Left renal cortex interstitium (tissue), 4 donors: ENCODE measurements around the gene GBF1. TPM values are rescaled to one million over a fixed set of nuclear protein-coding genes. Genes with fewer than 3 reads are reported as not detected.
"Not testable (repeated sequence)": the region's sequence is repeated elsewhere in the genome, so short reads cannot be mapped to it uniquely, and the experiment has no call there.

ENCODE experiments used
- DNase-seq, 4 donors: peaks; one replicate each; pipeline ENCODE4 v3.0.0-alpha.2; 2013; ENCODE audit warnings: low read depth in 4 of 4, low spot score in 2 of 4, missing footprints in 1 of 4
- polyA plus RNA-seq, 4 donors: library from polyadenylated mRNA; unstranded; fragments of 120-200 nt; gene quantifications; one replicate each; pipeline ENCODE4 v1.2.1, GENCODE V29; 2013; ENCODE audit not compliant: insufficient read length in 4 of 4

The GBF1 gene
- polyA plus RNA-seq, 4 donors = 39.9 to 58.8 (median 47.2) TPM

GRCh38 chr10:102231357-102232318 is 13.7 kb upstream of the GBF1 start:
- DNase-seq = no peak

GRCh38 chr10:102233997-102234396 is 11.3 kb upstream of the GBF1 start:
- no peak for DNase-seq

GRCh38 chr10:102234888-102235597 is 10.3 kb upstream of the GBF1 start:
- DNase-seq = no peak

- no peak for DNase-seq
These were observed 9.8 kb upstream of the GBF1 start for GRCh38 chr10:102235598-102235920.

- no peak for DNase-seq
These were observed 9.3 kb upstream of the GBF1 start for GRCh38 chr10:102236006-102236405.

GRCh38 chr10:102237711-102238252 is 7.5 kb upstream of the GBF1 start:
- DNase-seq = no peak

GRCh38 chr10:102240467-102241031 is 4.8 kb upstream of the GBF1 start:
- DNase-seq = no peak

- DNase-seq = no peak
These were observed 4.3 kb upstream of the GBF1 start for GRCh38 chr10:102241032-102241443.

GRCh38 chr10:102241444-102242117 is 3.8 kb upstream of the GBF1 start, which contains the start of gene PITX3:
Gene PITX3, minus strand, starts transcription at chr10:102241512. Its CDS starts 9,432 bp downstream, at chr10:102232080.
- peak in 3 of 4 donors; percentile 85 to 90 (median 86) for DNase-seq

GRCh38 chr10:102242118-102242485 is 3.2 kb upstream of the GBF1 start:
- DNase-seq = no peak

- DNase-seq = no peak
These were observed 2.0 kb upstream of the GBF1 start for GRCh38 chr10:102243309-102243708.

- no peak for DNase-seq
These were observed 560 bp downstream of the GBF1 start for GRCh38 chr10:102245932-102246251.

GRCh38 chr10:102246261-102246660 is 929 bp downstream of the GBF1 start:
- no peak for DNase-seq

GRCh38 chr10:102247734-102248133 is 2.4 kb downstream of the GBF1 start:
- no peak for DNase-seq

GRCh38 chr10:102252508-102252907 is 7.2 kb downstream of the GBF1 start:
- DNase-seq = not testable (repeated sequence)

GRCh38 chr10:102254426-102254825 is 9.1 kb downstream of the GBF1 start:
- DNase-seq = no peak

GRCh38 chr10:102255404-102255803 is 10.1 kb downstream of the GBF1 start:
- no peak for DNase-seq

GRCh38 chr10:102261196-102261595 is 15.9 kb downstream of the GBF1 start:
- no peak for DNase-seq

- no peak for DNase-seq
These were observed 16.5 kb downstream of the GBF1 start for GRCh38 chr10:102261842-102262241.

- DNase-seq = no peak
These were observed 17.5 kb downstream of the GBF1 start for GRCh38 chr10:102262744-102263370.
